ENCODE data around the gene RHOF. TPM values are rescaled to one million over a fixed set of nuclear protein-coding genes. Genes with fewer than 3 reads are reported as not detected.
"Not testable (repeated sequence)": the region's sequence is repeated elsewhere in the genome, so short reads cannot be mapped to it uniquely, and the experiment has no call there.

Gene RHOF
- total RNA-seq, 1 donor from 2014 or later: 41.0 TPM

- intact Hi-C loops (cut with DNase I): no loop called here
- DNase-seq (no peak), ATAC-seq (no peak)
Measured at GRCh38 chr12:121766290-121767039, 27.0 kb downstream of the RHOF start.

DNA sequence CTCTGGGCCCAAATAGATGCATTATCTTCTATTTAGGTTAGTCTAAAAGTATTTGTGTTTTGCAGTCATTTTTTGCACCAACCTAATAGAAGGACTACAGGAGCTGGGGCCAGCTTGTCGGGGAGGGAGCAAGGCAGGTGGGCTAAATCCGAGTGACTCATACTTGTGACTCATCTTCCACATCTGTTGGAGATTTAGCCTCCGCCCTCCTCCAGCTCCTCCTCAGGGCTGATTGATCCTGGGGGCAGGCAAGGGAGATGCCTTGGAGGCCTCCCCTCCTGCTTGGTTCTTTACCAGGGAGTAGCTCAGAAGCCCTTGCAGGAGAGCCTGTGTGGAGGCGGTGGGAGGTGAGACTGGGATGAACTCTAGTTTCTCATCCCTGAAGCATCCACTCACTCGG is 27.9 kb downstream of the RHOF start:
- no peak overlapping the region for H3K4me3 ChIP-seq
- DNase-seq: no peak

More at GRCh38 chr12:121766290-121767039, 27.0 kb downstream of the RHOF start:
- no peaks in the 10 kb centered on the region for H3K27me3 ChIP-seq
- H3K27ac ChIP-seq: no peak overlapping the region
- H3K4me1 ChIP-seq: no peaks in the 10 kb centered on the region
- TF ChIP-seq, protein P1, sequence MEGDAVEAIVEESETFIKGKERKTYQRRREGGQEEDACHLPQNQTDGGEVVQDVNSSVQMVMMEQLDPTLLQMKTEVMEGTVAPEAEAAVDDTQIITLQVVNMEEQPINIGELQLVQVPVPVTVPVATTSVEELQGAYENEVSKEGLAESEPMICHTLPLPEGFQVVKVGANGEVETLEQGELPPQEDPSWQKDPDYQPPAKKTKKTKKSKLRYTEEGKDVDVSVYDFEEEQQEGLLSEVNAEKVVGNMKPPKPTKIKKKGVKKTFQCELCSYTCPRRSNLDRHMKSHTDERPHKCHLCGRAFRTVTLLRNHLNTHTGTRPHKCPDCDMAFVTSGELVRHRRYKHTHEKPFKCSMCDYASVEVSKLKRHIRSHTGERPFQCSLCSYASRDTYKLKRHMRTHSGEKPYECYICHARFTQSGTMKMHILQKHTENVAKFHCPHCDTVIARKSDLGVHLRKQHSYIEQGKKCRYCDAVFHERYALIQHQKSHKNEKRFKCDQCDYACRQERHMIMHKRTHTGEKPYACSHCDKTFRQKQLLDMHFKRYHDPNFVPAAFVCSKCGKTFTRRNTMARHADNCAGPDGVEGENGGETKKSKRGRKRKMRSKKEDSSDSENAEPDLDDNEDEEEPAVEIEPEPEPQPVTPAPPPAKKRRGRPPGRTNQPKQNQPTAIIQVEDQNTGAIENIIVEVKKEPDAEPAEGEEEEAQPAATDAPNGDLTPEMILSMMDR (IDR thresholded peaks at IDR 0.05): no peak
- no peaks in the 10 kb centered on the region for H3K36me3 ChIP-seq
- H3K4me3 ChIP-seq: no peak overlapping the region
- H3K9me3 ChIP-seq: no peaks in the 10 kb centered on the region

DNA sequence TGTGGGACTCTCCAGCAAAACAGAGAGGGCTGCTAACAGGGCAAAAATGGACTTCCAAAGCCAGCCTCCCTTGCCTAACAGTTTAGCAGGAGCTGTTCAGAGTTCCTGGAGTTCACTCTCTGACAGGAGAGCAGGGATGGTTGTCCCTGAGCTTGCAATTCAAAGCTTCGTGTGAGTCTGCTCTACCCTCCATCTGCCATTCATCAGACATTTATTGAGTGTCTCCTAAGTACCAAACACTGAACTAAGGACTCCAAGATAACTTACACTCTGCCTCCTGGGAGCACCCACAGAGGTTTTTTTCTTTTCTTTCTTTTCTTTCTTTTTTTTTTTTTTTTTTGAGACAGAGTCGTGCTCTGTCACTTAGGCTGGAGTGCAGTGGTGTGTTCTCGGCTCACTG is 28.7 kb downstream of the RHOF start:
- H3K27me3 ChIP-seq: no peaks in the 10 kb centered on the region
- H3K36me3 ChIP-seq: no peaks in the 10 kb centered on the region
- no peaks in the 10 kb centered on the region for H3K4me1 ChIP-seq
- no peak overlapping the region for H3K27ac ChIP-seq
- DNase-seq: no peak
- TF ChIP-seq, protein P1 (IDR thresholded peaks at IDR 0.05): no peak
- no peaks in the 10 kb centered on the region for H3K9me3 ChIP-seq
- no peak overlapping the region for H3K4me3 ChIP-seq
- no peak for ATAC-seq
- intact Hi-C loops (cut with DNase I): no loop called here

More for the DNA sequence above, 27.9 kb downstream of the RHOF start:
- ATAC-seq: no peak
- Histone ChIP-seq H3K27me3 (no peaks in the 10 kb centered on the region), H3K9me3 (no peaks in the 10 kb centered on the region), H3K4me1 (no peaks in the 10 kb centered on the region), H3K27ac (no peak overlapping the region), H3K36me3 (no peaks in the 10 kb centered on the region)
- intact Hi-C loops (cut with DNase I): no loop called here
- TF ChIP-seq, protein P1 (IDR thresholded peaks at IDR 0.05): no peak

- H3K4me1 ChIP-seq: no peaks in the 10 kb centered on the region
- H3K27ac ChIP-seq: no peak overlapping the region
- intact Hi-C loops (cut with DNase I): no loop called here
- TF ChIP-seq, protein P1 (IDR thresholded peaks at IDR 0.05): no peak
- H3K36me3 ChIP-seq: no peaks in the 10 kb centered on the region
- no peak overlapping the region for H3K4me3 ChIP-seq
- no peaks in the 10 kb centered on the region for H3K27me3 ChIP-seq
- no peak for DNase-seq
- ATAC-seq: peak; percentile 33
- no peaks in the 10 kb centered on the region for H3K9me3 ChIP-seq
Measured at GRCh38 chr12:121762269-121762668, 31.2 kb downstream of the RHOF start.

DNA sequence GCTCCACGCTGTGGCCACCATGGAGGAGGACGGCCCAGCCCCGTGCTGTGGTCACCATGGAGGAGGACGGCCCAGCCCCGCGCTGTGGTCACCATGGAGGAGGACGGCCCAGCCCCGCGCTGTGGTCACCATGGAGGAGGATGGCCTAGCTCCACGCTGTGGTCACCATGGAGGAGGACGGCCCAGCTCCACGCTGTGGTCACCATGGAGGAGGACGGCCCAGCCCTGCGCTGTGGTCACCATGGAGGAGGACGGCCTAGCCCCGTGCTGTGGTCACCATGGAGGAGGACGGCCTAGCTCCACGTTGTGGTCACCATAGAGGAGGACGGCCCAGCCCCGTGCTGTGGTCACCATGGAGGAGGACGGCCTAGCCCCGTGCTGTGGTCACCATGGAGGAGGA is 35.0 kb downstream of the RHOF start:
- DNase-seq; H3K4me1 ChIP-seq; intact Hi-C loops (cut with DNase I); H3K9me3 ChIP-seq; ATAC-seq; H3K4me3 ChIP-seq; H3K27ac ChIP-seq; H3K27me3 ChIP-seq; H3K36me3 ChIP-seq: not testable (repeated sequence)

- ATAC-seq (no peak), DNase-seq (no peak)
- Histone ChIP-seq H3K4me1 (peaks cover 3% of the 10 kb centered on the region), H3K36me3 (no peaks in the 10 kb centered on the region), H3K4me3 (no peak overlapping the region), H3K9me3 (no peaks in the 10 kb centered on the region), H3K27me3 (no peaks in the 10 kb centered on the region), H3K27ac (no peak overlapping the region)
- intact Hi-C loops (cut with DNase I): no loop called here
- TF ChIP-seq, protein P1 (IDR thresholded peaks at IDR 0.05): no peak
Measured at GRCh38 chr12:121755591-121755990, 37.9 kb downstream of the RHOF start.
